Effector CD8-positive, alpha-beta T cell (primary cell): Measurements from ENCODE around the gene RTN4IP1.
A peak's percentile ranks its signal among the peaks of the same experiment; 100 is the strongest.

Experiments
- DNase-seq: peaks from one replicate; lab custom pipeline; 2025; lab: John Stamatoyannopoulos, UW
- total RNA-seq, 4 experiments: gene quantifications; one replicate each; lab custom pipeline; 2026; lab: John Stamatoyannopoulos, UW

The RTN4IP1 gene
- total RNA-seq, result 5.5 to 8.0 (median 6.9) reads per million in 4 experiments

- peak; percentile 76 for DNase-seq
These were observed at the start of gene RTN4IP1, which contains the start of gene QRSL1 for GRCh38 chr6:106629103-106629858. Gene RTN4IP1 (minus strand): TSS chr6:106629498. CDS start chr6:106629021, 477 bp downstream. Gene QRSL1 (plus strand): TSS chr6:106629578. CDS start chr6:106629682, 104 bp downstream.

- no peak for DNase-seq
These were observed 48.0 kb upstream of the RTN4IP1 start for GRCh38 chr6:106677282-106677681.

- no peak for DNase-seq
These were observed 45.4 kb upstream of the RTN4IP1 start for GRCh38 chr6:106674541-106675229.

GRCh38 chr6:106671651-106672050, 42.4 kb upstream of the RTN4IP1 start:
- DNase-seq, result no peak

GRCh38 chr6:106670236-106670635, 40.9 kb upstream of the RTN4IP1 start:
- DNase-seq, result no peak

GRCh38 chr6:106667022-106667402, 37.7 kb upstream of the RTN4IP1 start:
- DNase-seq, result no peak

GRCh38 chr6:106666282-106667021, 37.2 kb upstream of the RTN4IP1 start:
- DNase-seq, result no peak

- no peak for DNase-seq
These were observed 33.2 kb upstream of the RTN4IP1 start for GRCh38 chr6:106662458-106662857.

GRCh38 chr6:106659859-106660258, 30.6 kb upstream of the RTN4IP1 start:
- no peak for DNase-seq

GRCh38 chr6:106658469-106658868, 29.2 kb upstream of the RTN4IP1 start:
- no peak for DNase-seq

- DNase-seq, result no peak
These were observed 19.5 kb upstream of the RTN4IP1 start for GRCh38 chr6:106648651-106649308.

- DNase-seq, result no peak
These were observed 13.8 kb upstream of the RTN4IP1 start for GRCh38 chr6:106643061-106643460.

GRCh38 chr6:106642476-106642875, 13.2 kb upstream of the RTN4IP1 start:
- no peak for DNase-seq

- no peak for DNase-seq
These were observed 10.5 kb upstream of the RTN4IP1 start for GRCh38 chr6:106639812-106640211.

GRCh38 chr6:106637717-106638341, 8.5 kb upstream of the RTN4IP1 start:
- no peak for DNase-seq

- no peak for DNase-seq
These were observed 7.9 kb upstream of the RTN4IP1 start for GRCh38 chr6:106637051-106637716.

GRCh38 chr6:106634565-106634964, 5.3 kb upstream of the RTN4IP1 start:
- no peak for DNase-seq

- no peak for DNase-seq
These were observed 2.0 kb upstream of the RTN4IP1 start for GRCh38 chr6:106631346-106631745.

GRCh38 chr6:106630366-106630765, 1.1 kb upstream of the RTN4IP1 start:
- no peak for DNase-seq

GRCh38 chr6:106629859-106630163, 513 bp upstream of the RTN4IP1 start:
- no peak for DNase-seq

- no peak for DNase-seq
These were observed 618 bp downstream of the RTN4IP1 start for GRCh38 chr6:106628658-106629102.
